Endothelial cell of umbilical vein (primary cell): Measurements from ENCODE around the gene MALAT1. TPM values are rescaled to one million over a fixed set of nuclear protein-coding genes. Genes with fewer than 3 reads are reported as not detected.

ENCODE experiments used
- BruUV-seq: library from RNA; stranded (reverse); fragments of 400-500 nt; replicated peaks from 2 replicates; lab custom pipeline; 2021; lab: Mats Ljungman, UMichigan
- CTCF ChIA-PET: fragments of 300-600, 350-600 bp; sonication (Branson Sonifier 250); formaldehyde crosslinking; loops from one replicate; lab custom pipeline; 2021; ENCODE audit warnings: antibody characterized with exemption, inconsistent platforms; lab: Charles Lee
- POLR2A ChIA-PET: fragments of 300-600, 350-600 bp; sonication (Branson Sonifier 250); formaldehyde crosslinking; loops from one replicate; lab custom pipeline; 2021; ENCODE audit warnings: antibody characterized with exemption, inconsistent platforms; lab: Charles Lee
- DNase-seq: peaks from one replicate; pipeline ENCODE4 v3.0.0-alpha.2; 2011; ENCODE audit warnings: low read depth, low spot score
- FAIRE-seq: peaks from 2 replicates; lab custom pipeline; 2011; peaks lifted over from hg19 to GRCh38; lab: Jason Lieb, UNC
- H2AFZ ChIP-seq: 2 replicates; pipeline ENCODE4 v1.6.0; 2012; ENCODE audit warnings: low read depth, low read length, control low read depth, inconsistent platforms
- H3K27ac ChIP-seq: 2 replicates; pipeline ENCODE4 v1.5.1; 2011; ENCODE audit warnings: low read depth, mild to moderate bottlenecking, control low read depth, low read length, moderate library complexity; ENCODE audit not compliant: insufficient read depth
- H3K27me3 ChIP-seq, 2 experiments: 2 replicates each; pipeline versions ENCODE4 v1.6.0 to v1.6.1; 2011; ENCODE audit warnings: low read length in 2 of 2, mixed read lengths in 1 of 2; ENCODE audit not compliant: control insufficient read depth in 2 of 2, insufficient read depth in 2 of 2
- H3K36me3 ChIP-seq, 2 experiments: 2 replicates in 1 of 2; 3 replicates in 1 of 2; pipeline ENCODE4 v1.5.1; 2011; ENCODE audit warnings: low read length in 2 of 2, mild to moderate bottlenecking in 1 of 2, moderate library complexity in 1 of 2; ENCODE audit not compliant: control insufficient read depth in 2 of 2, insufficient read depth in 2 of 2; ENCODE audit errors: extremely low read depth in 1 of 2
- H3K4me1 ChIP-seq: 3 replicates; pipeline ENCODE4 v1.5.1; 2011; ENCODE audit warnings: mild to moderate bottlenecking, low read length; ENCODE audit not compliant: control insufficient read depth, insufficient read depth; ENCODE audit errors: extremely low read depth
- H3K4me2 ChIP-seq: 2 replicates; pipeline ENCODE4 v1.6.1; 2011; ENCODE audit warnings: low read length, control low read depth, mixed read lengths; ENCODE audit not compliant: insufficient read depth
- H3K4me3 ChIP-seq, 3 experiments: fragments of 200-600 bp in 1 of 3; sonication (generic), shearing (Covaris generic) in 1 of 3; replicated peaks in 1 of 3; 2 replicates each; pipeline ENCODE4 v1.5.1; 2011 to 2016; ENCODE audit warnings: control low read depth in 3 of 3, low read length in 3 of 3, mild to moderate bottlenecking in 2 of 3, inconsistent platforms in 1 of 3, low read depth in 1 of 3, moderate library complexity in 1 of 3; ENCODE audit not compliant: insufficient read depth in 1 of 3
- H3K79me2 ChIP-seq: 2 replicates; pipeline ENCODE4 v1.6.0; 2012; ENCODE audit warnings: low read length, inconsistent platforms; ENCODE audit not compliant: control insufficient read depth, insufficient read depth
- H3K9ac ChIP-seq: replicated peaks from 2 replicates; pipeline ENCODE3; 2011; ENCODE audit warnings: low read length, control low read depth; ENCODE audit not compliant: insufficient read depth; ENCODE audit errors: extremely low read depth
- H3K9me1 ChIP-seq: replicated peaks from 3 replicates; pipeline ENCODE4 v1.6.0; 2011; ENCODE audit warnings: mild to moderate bottlenecking, low read length; ENCODE audit not compliant: control insufficient read depth, insufficient read depth; ENCODE audit errors: extremely low read depth
- H3K9me3 ChIP-seq: replicated peaks from 2 replicates; pipeline ENCODE4 v1.5.1; 2012; ENCODE audit warnings: low read length, inconsistent platforms; ENCODE audit not compliant: control insufficient read depth, insufficient read depth
- H4K20me1 ChIP-seq: replicated peaks from 2 replicates; pipeline ENCODE3; 2011; ENCODE audit warnings: mild to moderate bottlenecking, low read length; ENCODE audit not compliant: control insufficient read depth, insufficient read depth; ENCODE audit errors: extremely low read depth
- CTCF ChIP-seq, 2 donors: IDR thresholded peaks; 1 replicate in 1 of 2; 2 replicates in 1 of 2; pipeline ENCODE4 v1.5.1; 2011; ENCODE audit warnings: low read length in 2 of 2, mild to moderate bottlenecking in 2 of 2, moderate library complexity in 2 of 2, control low read depth in 1 of 2, inconsistent platforms in 1 of 2, low read depth in 1 of 2; ENCODE audit not compliant: insufficient read depth in 1 of 2; ENCODE audit errors: extremely low read depth in 1 of 2
- EZH2 ChIP-seq: IDR thresholded peaks from 2 replicates; pipeline ENCODE4 v1.6.1; 2012; ENCODE audit warnings: borderline replicate concordance, low read depth, mild to moderate bottlenecking, moderate library complexity, low read length, inconsistent platforms; ENCODE audit not compliant: severe bottlenecking
- FOS ChIP-seq: IDR thresholded peaks from 2 replicates; pipeline ENCODE4 v1.6.1; 2011; ENCODE audit warnings: mild to moderate bottlenecking, low read length, moderate library complexity, borderline replicate concordance; ENCODE audit not compliant: insufficient read depth
- GATA2 ChIP-seq: IDR thresholded peaks from 2 replicates; pipeline ENCODE4 v1.7.0; 2011; ENCODE audit warnings: low read depth, mild to moderate bottlenecking, moderate library complexity, mixed read lengths, low read length; ENCODE audit not compliant: insufficient read length, insufficient read depth
- JUN ChIP-seq: IDR thresholded peaks from 2 replicates; pipeline ENCODE4 v1.6.1; 2011; ENCODE audit warnings: borderline replicate concordance, low read depth; ENCODE audit not compliant: insufficient read length, insufficient read depth
- MAX ChIP-seq: IDR thresholded peaks from 2 replicates; pipeline ENCODE4 v1.6.1; 2011; ENCODE audit not compliant: insufficient read depth, insufficient read length
- MYC ChIP-seq: IDR thresholded peaks from one replicate; pipeline ENCODE4 v1.6.1; 2011; ENCODE audit warnings: mild to moderate bottlenecking, low read depth, low read length
- POLR2A ChIP-seq: IDR thresholded peaks from 2 replicates; pipeline ENCODE4 v1.6.1; 2012; ENCODE audit warnings: low read depth, mild to moderate bottlenecking, control low read depth, low read length
- POLR2AphosphoS5 ChIP-seq: IDR thresholded peaks from 2 replicates; pipeline ENCODE4 v1.6.1; 2012; ENCODE audit warnings: low read depth, mild to moderate bottlenecking, control low read depth, low read length, moderate library complexity; ENCODE audit not compliant: insufficient read depth
- dilution Hi-C: fragments of 300-500 bp; cut with MboI; formaldehyde crosslinking; loops from one replicate; pipeline ENCODE4 v1.15.0; 2019; ENCODE audit warnings: low sequenced_read_pairs; ENCODE audit not compliant: extremely low pct_ligation_motif_present
- intact Hi-C: fragments of 100-400 bp; cut with micrococcal nuclease; formaldehyde crosslinking; loops from one replicate; pipeline ENCODE4 v1.10.0; 2022
- polyA plus RNA-seq, 4 experiments: library from polyadenylated mRNA; depleted of rRNA in 3 of 4; stranded (reverse) in 3 of 4; unstranded in 1 of 4; fragments of >200 nt; gene quantifications; 2 replicates each; pipeline versions ENCODE4 v1.2.1 to v1.2.3, GENCODE V29; 2011 to 2012; ENCODE audit warnings: missing spikeins in 1 of 4
- total RNA-seq: library from RNA; stranded (reverse); gene quantifications from 2 replicates; pipeline ENCODE4 v1.2.3, GENCODE V29; 2021

MALAT1 gene
- total and polyA plus RNA-seq, 2 donors (not counting 3 experiments of a cell fraction or from before 2014, with no cell fraction given): 491 to 7,529 TPM

- intact Hi-C loops: no loop called here
- no peaks in the 10 kb centered on the region for H3K27me3 ChIP-seq
- BruUV-seq: no TSS peak
- no peaks in the 10 kb centered on the region for H4K20me1 ChIP-seq
- H3K4me3 ChIP-seq: no peak overlapping the region
- no peak overlapping the region for H2AFZ ChIP-seq
- ChIA-PET CTCF (no interaction called here), POLR2A (no interaction called here)
- FAIRE-seq (no peak), DNase-seq (no peak)
- no peak overlapping the region for H3K27ac ChIP-seq
- no peak overlapping the region for H3K4me2 ChIP-seq
- H3K9ac ChIP-seq: no peak overlapping the region
- no peaks in the 10 kb centered on the region for H3K9me1 ChIP-seq
- TF ChIP-seq MAX (no peak), JUN (no peak), FOS (no peak), POLR2A (no peak), POLR2AphosphoS5 (no peak), GATA2 (no peak), EZH2 (no peak), CTCF (IDR thresholded peaks at IDR 0.05; ENCODE audit: extremely low read depth in 1 of 2, insufficient read depth in 1 of 2, low read depth in 1 of 2, low read length in 2 of 2) (no peak), MYC (no peak)
- no peaks in the 10 kb centered on the region for H3K4me1 ChIP-seq
- H3K9me3 ChIP-seq: no peaks in the 10 kb centered on the region
- dilution Hi-C loops: no loop called here
- peaks cover 13 to 44% of the 10 kb centered on the region in 2 experiments for H3K36me3 ChIP-seq
- no peaks in the 10 kb centered on the region for H3K79me2 ChIP-seq
These were observed 36.3 kb downstream of the MALAT1 start for GRCh38 chr11:65535102-65535501.
